Lower lobe of right lung (tissue), 2 donors: ENCODE data around the gene SCO2. TPM values are rescaled to one million over a fixed set of nuclear protein-coding genes. Genes with fewer than 3 reads are reported as not detected.

Experiments used
- ATAC-seq, 2 donors: fragments of 200-7000 bp; cut with Tn5 transposase; one replicate each; pipeline ENCODE4 v1.9.1; 2020 to 2022; ENCODE audit warnings: mild to moderate bottlenecking in 2 of 2, moderate library complexity in 2 of 2
- DNase-seq: peaks from one replicate; pipeline ENCODE4 v3.0.0-alpha.2; 2020
- H3K27ac ChIP-seq: fragments of 200-600 bp; one replicate; pipeline ENCODE4 v1.8.0; 2022
- H3K27me3 ChIP-seq: fragments of 200-600 bp; one replicate; pipeline ENCODE4 v1.8.0; 2022; ENCODE audit warnings: low read depth
- H3K36me3 ChIP-seq: fragments of 200-600 bp; one replicate; pipeline ENCODE4 v1.8.0; 2022; ENCODE audit warnings: mild to moderate bottlenecking
- H3K4me1 ChIP-seq: fragments of 200-600 bp; one replicate; pipeline ENCODE4 v1.8.0; 2022
- H3K4me3 ChIP-seq: fragments of 200-600 bp; one replicate; pipeline ENCODE4 v1.8.0; 2022; ENCODE audit warnings: mild to moderate bottlenecking
- H3K9me3 ChIP-seq: fragments of 200-600 bp; one replicate; pipeline ENCODE4 v1.8.0; 2022
- intact Hi-C: fragments of 100-400 bp; cut with DNase I; formaldehyde crosslinking; loops from one replicate; pipeline ENCODE4 v1.11.0; 2022
- total RNA-seq: library from RNA; stranded (reverse); fragmentation: NEBNext Ultra II Directional; extraction: Animal tissue kit (Norgen Biotek cat#: 25700); gene quantifications from one replicate; pipeline ENCODE4 v1.2.1, GENCODE V29; 2021
- TF ChIP-seq, protein P1 (sequence below): fragments of 200-600 bp; IDR thresholded peaks from one replicate; pipeline ENCODE4 v1.8.0; 2022; ENCODE audit warnings: antibody characterized with exemption, mild to moderate bottlenecking
- donor health status: DM: no; HTN: yes; CAD: no; lungs with severe emphysema.

SCO2 gene
- total RNA-seq, 1 donor from 2014 or later = 4.9 TPM

DNA sequence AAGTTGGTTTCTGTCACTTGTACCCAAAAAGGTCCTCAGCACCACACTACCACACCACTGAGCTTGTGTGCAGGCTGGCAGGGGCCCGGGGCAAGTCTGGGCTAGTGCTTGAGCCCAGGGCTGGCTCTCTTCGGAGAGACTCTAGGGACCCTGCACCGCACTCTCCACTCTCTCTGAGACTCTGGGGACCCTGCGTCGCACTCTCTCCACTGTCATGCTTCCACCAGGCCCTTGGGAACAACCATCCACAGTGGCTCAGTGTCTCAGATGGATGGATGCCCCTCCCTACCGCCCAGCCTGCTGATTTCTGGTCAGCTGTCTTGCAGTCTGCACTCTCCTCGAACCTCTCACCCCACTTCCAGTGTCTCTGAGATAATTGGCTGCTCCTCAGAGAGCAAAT, 48.5 kb downstream of the SCO2 start:
- intact Hi-C loops = no loop called here
- ATAC-seq (no peak), DNase-seq (no peak)
- no peak overlapping the region for H3K4me3 ChIP-seq
- peaks cover 35% of the 10 kb centered on the region for H3K4me1 ChIP-seq
- no peaks in the 10 kb centered on the region for H3K36me3 ChIP-seq
- no peaks in the 10 kb centered on the region for H3K9me3 ChIP-seq
- TF ChIP-seq, protein P1, sequence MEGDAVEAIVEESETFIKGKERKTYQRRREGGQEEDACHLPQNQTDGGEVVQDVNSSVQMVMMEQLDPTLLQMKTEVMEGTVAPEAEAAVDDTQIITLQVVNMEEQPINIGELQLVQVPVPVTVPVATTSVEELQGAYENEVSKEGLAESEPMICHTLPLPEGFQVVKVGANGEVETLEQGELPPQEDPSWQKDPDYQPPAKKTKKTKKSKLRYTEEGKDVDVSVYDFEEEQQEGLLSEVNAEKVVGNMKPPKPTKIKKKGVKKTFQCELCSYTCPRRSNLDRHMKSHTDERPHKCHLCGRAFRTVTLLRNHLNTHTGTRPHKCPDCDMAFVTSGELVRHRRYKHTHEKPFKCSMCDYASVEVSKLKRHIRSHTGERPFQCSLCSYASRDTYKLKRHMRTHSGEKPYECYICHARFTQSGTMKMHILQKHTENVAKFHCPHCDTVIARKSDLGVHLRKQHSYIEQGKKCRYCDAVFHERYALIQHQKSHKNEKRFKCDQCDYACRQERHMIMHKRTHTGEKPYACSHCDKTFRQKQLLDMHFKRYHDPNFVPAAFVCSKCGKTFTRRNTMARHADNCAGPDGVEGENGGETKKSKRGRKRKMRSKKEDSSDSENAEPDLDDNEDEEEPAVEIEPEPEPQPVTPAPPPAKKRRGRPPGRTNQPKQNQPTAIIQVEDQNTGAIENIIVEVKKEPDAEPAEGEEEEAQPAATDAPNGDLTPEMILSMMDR = no peak
- H3K27ac ChIP-seq = no peak overlapping the region
- peaks cover 25% of the 10 kb centered on the region for H3K27me3 ChIP-seq

DNA sequence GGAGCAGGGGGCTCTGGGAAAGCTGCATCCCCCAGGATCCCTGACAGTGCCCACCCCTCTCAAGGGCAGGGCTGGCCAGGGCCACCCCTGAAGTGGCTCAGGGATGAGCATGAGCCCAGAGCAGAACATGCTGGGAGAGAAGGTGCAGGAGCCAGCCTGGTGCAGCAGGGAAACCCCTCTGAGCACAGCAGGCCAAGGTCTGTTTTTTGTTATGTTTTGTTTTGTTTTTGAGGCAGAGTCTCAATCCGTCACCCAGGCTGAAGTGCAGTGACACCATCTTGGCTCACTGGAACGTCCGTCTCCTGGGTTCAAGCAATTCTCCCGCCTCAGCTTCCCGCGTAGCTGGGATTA, 49.8 kb downstream of the SCO2 start:
- Histone ChIP-seq H3K4me3 (peak overlapping the region; percentile 83), H3K9me3 (no peaks in the 10 kb centered on the region), H3K36me3 (no peaks in the 10 kb centered on the region), H3K4me1 (peaks cover 42% of the 10 kb centered on the region), H3K27ac (peak overlapping the region; percentile 79), H3K27me3 (peaks cover 12% of the 10 kb centered on the region)
- intact Hi-C loops = no loop called here
- ATAC-seq (no peak), DNase-seq (no peak)
- TF ChIP-seq, protein P1 = no peak

DNA sequence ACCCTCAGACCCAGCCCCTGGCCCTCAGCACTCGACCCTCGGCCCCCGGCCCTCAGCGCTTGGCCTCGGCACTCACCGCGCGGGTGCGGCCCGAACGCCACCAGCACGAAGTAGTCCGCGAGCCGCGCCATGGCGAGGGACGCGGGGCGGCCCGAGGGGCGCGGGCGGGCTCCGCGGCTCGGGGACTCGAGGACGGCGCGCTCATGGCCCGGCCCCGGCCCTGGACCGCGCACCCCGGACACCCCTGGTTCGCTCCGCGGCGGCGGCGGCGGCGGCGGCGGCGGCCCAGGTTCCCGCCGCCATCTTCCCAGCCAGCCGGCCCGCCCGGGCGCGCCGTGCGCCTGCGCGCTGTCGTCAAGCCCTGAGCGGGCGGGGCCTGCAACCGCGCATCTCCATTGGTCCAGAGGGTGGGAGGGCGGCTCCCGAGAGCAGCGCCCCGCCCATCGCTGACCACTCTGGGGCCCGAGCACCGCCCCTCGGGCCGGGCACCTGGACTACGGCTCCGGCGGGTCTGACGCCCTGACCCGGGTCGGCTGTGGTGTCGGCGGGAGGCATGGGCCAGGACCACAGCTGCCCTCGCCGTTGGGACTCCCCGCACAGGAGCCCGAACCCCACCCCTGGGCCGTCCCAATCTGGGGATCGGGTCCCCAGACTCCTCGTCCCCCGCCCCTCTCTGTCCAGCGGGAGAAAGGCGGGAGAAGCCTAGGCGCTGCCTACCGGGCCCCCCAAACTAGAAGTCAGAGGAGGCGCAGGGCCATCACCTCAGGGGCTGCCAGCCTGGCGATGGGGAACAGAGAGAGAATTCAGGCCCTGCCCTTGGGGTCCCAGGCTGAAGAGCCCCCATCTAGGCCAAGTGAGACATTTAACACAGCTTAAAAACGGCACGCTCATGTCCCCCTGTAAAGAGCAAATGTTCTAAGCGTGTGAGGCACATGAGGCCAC, 50.4 kb downstream of the SCO2 start, which contains the start of gene SBF1:
Gene SBF1, minus strand, starts transcription at position 326 of the 942 bp plus-strand sequence. Its CDS starts 195 bp downstream, at position 131.
- H3K36me3 ChIP-seq = no peaks in the 10 kb centered on the region
- H3K27ac ChIP-seq = peak within 1 kb of the TSS; percentile 79
- intact Hi-C loops = no loop called here
- TF ChIP-seq, protein P1 = no peak
- peak within 1 kb of the TSS; percentile 83 for H3K4me3 ChIP-seq
- DNase-seq (peak; percentile 94), ATAC-seq (peak; percentile 97)
- H3K27me3 ChIP-seq = peaks cover 7% of the 10 kb centered on the region
- H3K9me3 ChIP-seq = no peaks in the 10 kb centered on the region
- H3K4me1 ChIP-seq = peaks cover 48% of the 10 kb centered on the region

DNA sequence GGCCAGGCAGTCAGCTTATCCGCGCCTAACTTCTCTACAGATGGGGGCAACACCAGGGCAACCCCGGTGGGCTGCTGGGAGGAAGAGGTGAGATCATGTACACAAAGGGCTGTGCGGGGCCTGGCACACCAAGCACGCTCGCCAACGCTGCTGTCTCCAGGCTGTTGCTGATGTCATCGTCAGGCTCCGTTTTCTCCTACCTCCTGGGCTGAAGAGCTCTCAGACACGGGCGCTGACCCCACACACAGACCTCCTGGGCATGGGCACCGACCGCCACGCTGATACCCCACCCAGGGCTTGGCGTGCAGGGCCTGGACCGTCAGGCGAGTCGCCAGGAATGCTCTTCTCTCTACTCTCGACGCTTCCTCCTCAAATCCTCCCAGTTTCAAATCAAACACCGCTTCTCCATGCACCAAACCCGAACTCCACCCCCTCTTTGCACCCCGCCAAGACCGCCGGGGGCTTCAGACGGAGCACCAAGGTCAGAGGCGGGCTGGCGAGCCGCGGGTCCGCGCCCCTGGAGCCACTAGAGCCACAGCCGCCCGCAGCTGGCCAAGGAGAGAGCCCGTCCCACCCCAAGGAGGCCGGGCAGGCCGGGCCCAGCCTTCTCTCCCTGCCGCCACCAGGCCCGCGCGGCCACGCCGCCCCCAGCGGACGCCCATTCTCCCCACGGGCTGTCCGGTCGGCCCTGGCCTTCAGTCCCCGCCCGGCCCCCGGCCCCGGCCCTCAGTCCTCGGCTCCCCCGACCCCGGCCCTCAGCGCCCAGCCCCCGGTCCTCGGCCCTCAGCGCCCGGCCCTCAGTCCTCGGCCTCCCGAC, 51.3 kb downstream of the SCO2 start:
- H3K27ac ChIP-seq = peak overlapping the region; percentile 67
- H3K4me3 ChIP-seq = peak overlapping the region; percentile 83
- H3K27me3 ChIP-seq = peaks cover 5% of the 10 kb centered on the region
- ATAC-seq (peak; percentile 37 to 60), DNase-seq (peak; percentile 62)
- H3K9me3 ChIP-seq = no peaks in the 10 kb centered on the region
- no peaks in the 10 kb centered on the region for H3K36me3 ChIP-seq
- peaks cover 58% of the 10 kb centered on the region for H3K4me1 ChIP-seq
- intact Hi-C loops = no loop called here
- TF ChIP-seq, protein P1 = no peak

Other genes starting within 250 kb of the SCO2 start
- 256 TPM for gene PLXNB2, start 218.0 kb downstream of the SCO2 start, total RNA-seq
- gene DENND6B, start 198.6 kb downstream of the SCO2 start, total RNA-seq = 14.4 TPM
- gene PPP6R2, start 182.3 kb downstream of the SCO2 start, total RNA-seq = 52.5 TPM
- gene SBF1, start 50.6 kb downstream of the SCO2 start, total RNA-seq = 59.0 TPM
- 1.5 TPM for gene ADM2, start 44.1 kb downstream of the SCO2 start, total RNA-seq
- gene MIOX, start 38.7 kb downstream of the SCO2 start, total RNA-seq = not detected
- gene LMF2, start 17.9 kb downstream of the SCO2 start, total RNA-seq = 58.8 TPM
- 46.1 TPM for gene NCAPH2, start 17.4 kb downstream of the SCO2 start, total RNA-seq
- gene TYMP, start 4.4 kb upstream of the SCO2 start, total RNA-seq = 151 TPM
- 0.77 TPM for gene KLHDC7B, start 20.3 kb upstream of the SCO2 start, total RNA-seq
- not detected for gene SYCE3, start 37.3 kb upstream of the SCO2 start, total RNA-seq
- 12.6 TPM for gene CPT1B, start 52.8 kb upstream of the SCO2 start, total RNA-seq
- 76.7 TPM for gene CHKB, start 57.3 kb upstream of the SCO2 start, total RNA-seq
- gene MAPK8IP2, start 75.2 kb upstream of the SCO2 start, total RNA-seq = 1.7 TPM
- gene ARSA, start 102.6 kb upstream of the SCO2 start, total RNA-seq = 53.5 TPM
- gene SHANK3, start 147.2 kb upstream of the SCO2 start, total RNA-seq = 50.6 TPM
- gene ACR, start 212.6 kb upstream of the SCO2 start, total RNA-seq = 0.62 TPM